GM21367 (cell line): ENCODE data around the gene DNAJC18.

Experiments used
- ATAC-seq: cut with Tn5 transposase; IDR thresholded peaks from one replicate; pipeline ENCODE4 v1.9.1; 2021; ENCODE audit not compliant: unreplicated experiment

The DNAJC18 gene

DNA sequence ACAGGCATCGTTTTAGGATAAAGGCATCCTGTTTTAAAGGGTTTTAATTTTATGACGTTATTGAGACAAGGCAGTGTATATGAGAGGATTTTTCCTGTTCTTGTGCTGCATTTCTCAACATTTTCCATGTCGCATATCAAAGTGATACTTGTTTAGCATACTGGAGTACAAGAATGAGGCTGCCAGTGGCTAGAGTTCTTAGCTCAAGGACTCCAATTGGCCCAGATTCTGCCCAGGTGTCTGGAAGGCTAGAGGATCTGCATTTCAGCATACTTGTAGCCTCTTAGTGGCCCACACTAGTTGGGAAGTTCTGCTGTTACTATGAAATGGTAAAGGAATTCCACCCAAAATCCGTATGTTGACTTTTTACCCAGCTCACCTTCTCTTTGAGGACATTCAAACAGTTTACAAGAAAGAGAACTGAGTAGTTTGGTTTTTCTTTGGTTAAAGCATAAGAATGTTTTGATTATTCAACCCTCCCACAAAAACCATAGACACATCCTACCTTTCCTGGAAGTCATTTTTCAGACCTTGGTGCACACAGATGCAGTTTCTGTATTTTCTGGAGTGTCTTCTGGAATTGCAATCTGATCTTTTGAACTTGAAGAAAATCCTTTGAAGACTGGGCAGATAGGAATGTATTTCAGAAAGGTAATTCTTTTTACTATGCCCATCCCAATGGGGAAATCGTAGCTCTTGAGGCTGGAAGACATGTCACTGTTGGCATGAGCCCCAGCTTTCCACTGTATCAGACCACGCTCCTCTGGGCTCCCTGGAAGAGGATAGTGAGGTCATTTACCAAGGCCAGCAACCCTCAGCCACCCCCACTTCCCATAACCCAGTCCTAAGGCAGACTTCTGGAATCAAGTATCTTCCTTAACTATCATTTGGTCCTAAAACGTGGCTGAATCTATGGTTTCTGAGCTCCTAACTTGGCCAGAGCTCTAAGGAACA lies 67.6 kb downstream of the DNAJC18 start:
- ATAC-seq = no peak

DNA sequence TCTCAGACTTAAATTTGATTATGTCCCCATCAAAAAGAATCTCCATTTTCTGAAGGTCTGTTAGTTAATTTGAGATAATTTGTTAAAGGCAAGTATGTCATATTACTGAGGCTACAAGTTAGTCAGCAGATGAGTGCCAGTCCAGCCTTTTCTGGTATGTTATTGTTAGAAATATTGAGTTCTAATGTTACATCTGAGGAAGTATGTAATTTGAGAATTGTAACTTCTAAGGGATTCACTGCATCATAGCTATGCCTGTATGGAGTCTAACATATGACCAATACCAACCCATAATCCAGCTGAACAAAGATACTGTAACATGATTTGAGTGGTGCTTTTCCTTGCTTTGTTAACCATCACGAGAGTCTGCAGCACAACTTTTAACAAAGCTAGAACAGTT lies 70.1 kb downstream of the DNAJC18 start:
- no peak for ATAC-seq

DNA sequence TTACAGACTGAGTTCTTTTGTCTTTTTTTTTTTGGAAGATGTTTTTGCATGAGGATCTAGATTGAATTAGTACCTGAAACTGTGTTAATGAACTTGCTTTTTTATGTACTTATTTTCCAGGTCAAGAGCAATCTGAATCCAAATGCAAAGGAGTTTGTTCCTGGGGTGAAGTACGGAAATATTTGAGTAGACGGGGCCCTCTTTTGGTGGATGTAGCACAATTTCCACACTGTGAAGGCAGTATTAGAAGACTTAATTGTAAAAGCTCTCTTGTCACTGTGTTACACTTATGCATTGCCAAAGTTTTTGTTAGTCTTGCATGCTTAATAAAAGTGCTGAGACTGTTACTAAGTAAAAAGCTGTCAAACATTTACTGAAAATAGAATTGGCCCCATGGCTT lies 70.7 kb downstream of the DNAJC18 start:
- ATAC-seq = no peak

DNA sequence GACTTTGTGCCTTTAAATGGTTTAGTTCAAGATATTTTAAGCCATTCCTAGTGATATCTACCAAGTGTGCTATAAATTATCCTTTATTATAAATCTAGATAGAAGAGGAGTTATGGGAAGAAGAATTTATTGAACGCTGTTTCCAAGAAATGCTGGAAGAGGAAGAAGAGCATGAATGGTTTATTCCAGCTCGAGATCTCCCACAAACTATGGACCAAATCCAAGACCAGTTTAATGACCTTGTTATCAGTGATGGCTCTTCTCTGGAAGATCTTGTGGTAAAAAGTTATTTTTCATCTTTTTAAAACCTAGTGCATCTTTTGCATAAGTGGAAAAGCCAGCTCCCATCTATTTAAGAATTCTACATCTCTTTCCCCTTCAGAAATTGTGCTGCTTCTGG lies 74.9 kb downstream of the DNAJC18 start:
- ATAC-seq = no peak

GRCh38 chr5:139363937-139364336 lies 75.4 kb downstream of the DNAJC18 start:
- ATAC-seq = no peak

DNA sequence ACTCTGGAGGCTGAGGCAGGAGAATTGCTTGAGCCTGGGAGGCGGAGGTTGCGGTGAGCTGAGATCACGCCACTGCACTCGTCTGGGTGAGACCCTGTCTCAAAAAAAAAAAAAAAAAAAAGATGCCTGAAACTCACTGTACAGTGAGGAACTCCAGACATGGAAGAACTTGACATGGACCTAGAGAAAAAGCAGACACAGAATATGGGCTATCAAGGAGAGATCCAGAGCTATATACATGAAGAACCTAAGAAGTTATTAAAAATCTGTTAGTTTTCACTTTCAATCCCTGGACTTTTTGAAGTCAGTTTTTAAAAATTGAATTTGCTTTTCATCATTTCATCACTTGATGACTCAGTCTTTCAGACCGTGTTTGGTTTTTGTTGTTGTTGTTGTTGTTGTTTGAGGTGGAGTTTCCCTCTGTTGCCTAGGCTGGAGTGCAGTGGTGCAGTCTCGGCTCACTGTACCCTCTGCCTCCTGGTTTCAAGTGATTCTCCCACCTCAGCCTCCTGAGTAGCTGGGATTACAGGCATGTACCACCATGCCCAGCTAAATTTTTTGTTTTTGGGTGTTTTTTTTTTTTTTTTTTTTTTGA lies 77.4 kb downstream of the DNAJC18 start:
- ATAC-seq = no peak

DNA sequence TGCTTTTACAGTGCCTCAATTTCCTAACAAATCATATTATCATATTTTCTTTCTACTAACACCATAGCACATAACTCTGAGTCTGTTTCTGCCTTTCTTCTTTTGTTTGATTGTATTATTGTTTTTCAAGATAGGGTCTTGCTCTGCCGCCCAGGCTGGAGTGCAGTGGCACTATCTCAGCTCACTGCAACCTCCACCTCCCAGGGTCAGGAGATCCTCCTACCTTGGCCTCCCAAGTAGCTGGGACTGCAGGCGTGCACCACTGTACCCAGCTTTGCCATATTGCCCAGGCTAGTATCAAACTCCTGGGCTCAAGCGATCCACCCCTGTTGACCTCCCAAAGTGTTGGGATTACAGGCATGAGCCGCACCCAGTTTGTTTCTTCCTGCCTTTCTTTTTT lies 78.9 kb downstream of the DNAJC18 start:
- ATAC-seq = no peak
